Naive thymus-derived CD4-positive, alpha-beta T cell (primary cell): ENCODE results near the gene DCTPP1. TPM values are rescaled to one million over a fixed set of nuclear protein-coding genes. Genes with fewer than 3 reads are reported as not detected.

Experiments
- ATAC-seq: fragments of 150-1000 bp; cut with Tn5 transposase; 2 replicates; pipeline ENCODE4 v1.10.0; 2021; ENCODE audit warnings: mild to moderate bottlenecking, moderate library complexity
- CTCF ChIA-PET: fragments of 350-600 bp; sonication (Branson Sonifier 250); formaldehyde crosslinking; loops from one replicate; lab custom pipeline; 2021; ENCODE audit warnings: antibody characterized with exemption; lab: Charles Lee
- POLR2A ChIA-PET: fragments of 350-600 bp; sonication (Branson Sonifier 250); formaldehyde crosslinking; loops from one replicate; lab custom pipeline; 2021; ENCODE audit warnings: antibody characterized with exemption, inconsistent platforms; lab: Charles Lee
- DNase-seq, 9 donors: peaks; one replicate each; pipeline versions ENCODE4 v3.0.0 to v3.0.0-alpha.2; 2020 to 2022; ENCODE audit warnings: mixed read lengths in 1 of 9
- H3K27ac ChIP-seq: one replicate; pipeline ENCODE4 v1.7.0; 2013; ENCODE audit warnings: mild to moderate bottlenecking, low read depth, low read length, moderate library complexity
- H3K27me3 ChIP-seq, 2 donors: one replicate each; pipeline ENCODE4 v1.7.0; 2013; ENCODE audit warnings: low read length in 2 of 2, mild to moderate bottlenecking in 2 of 2, moderate library complexity in 2 of 2; ENCODE audit not compliant: control insufficient read depth in 2 of 2, insufficient read depth in 2 of 2
- H3K36me3 ChIP-seq, 3 experiments: 1 replicate in 2 of 3; 2 replicates in 1 of 3; pipeline ENCODE4 v1.7.0; 2013; ENCODE audit warnings: low read length in 3 of 3, mild to moderate bottlenecking in 3 of 3, moderate library complexity in 1 of 3; ENCODE audit not compliant: insufficient read depth in 3 of 3, control insufficient read depth in 2 of 3
- H3K4me1 ChIP-seq, 2 donors: one replicate each; pipeline ENCODE4 v1.7.0; 2013; ENCODE audit warnings: low read length in 2 of 2, mild to moderate bottlenecking in 2 of 2, moderate library complexity in 1 of 2; ENCODE audit not compliant: control insufficient read depth in 2 of 2, insufficient read depth in 2 of 2
- H3K4me3 ChIP-seq: 2 replicates; pipeline ENCODE4 v1.7.0; 2013; ENCODE audit warnings: mild to moderate bottlenecking, low read length
- H3K9me3 ChIP-seq, 3 experiments: 1 replicate in 2 of 3; 2 replicates in 1 of 3; pipeline ENCODE4 v1.7.0; 2013; ENCODE audit warnings: low read length in 3 of 3; ENCODE audit not compliant: control insufficient read depth in 2 of 3
- H3K27ac Mint-ChIP-seq, 9 donors: one replicate each; pipeline ENCODE4 v1.8.0; 2020 to 2022; ENCODE audit warnings: mixed read lengths in 9 of 9, mild to moderate bottlenecking in 8 of 9, moderate library complexity in 5 of 9, inconsistent platforms in 2 of 9
- H3K27me3 Mint-ChIP-seq, 5 donors: one replicate each; pipeline ENCODE4 v1.8.0; 2021 to 2022; ENCODE audit warnings: mixed read lengths in 5 of 5, mild to moderate bottlenecking in 1 of 5
- H3K36me3 Mint-ChIP-seq, 5 donors: one replicate each; pipeline ENCODE4 v1.8.0; 2020 to 2022; ENCODE audit warnings: mixed read lengths in 5 of 5, mild to moderate bottlenecking in 3 of 5, inconsistent platforms in 1 of 5
- H3K4me1 Mint-ChIP-seq, 7 donors: one replicate each; pipeline ENCODE4 v1.8.0; 2020 to 2022; ENCODE audit warnings: mixed read lengths in 7 of 7, mild to moderate bottlenecking in 3 of 7, inconsistent platforms in 1 of 7
- H3K4me3 Mint-ChIP-seq, 10 donors: one replicate each; pipeline ENCODE4 v1.8.0; 2020 to 2022; ENCODE audit warnings: mild to moderate bottlenecking in 10 of 10, mixed read lengths in 10 of 10, moderate library complexity in 6 of 10, inconsistent platforms in 2 of 10
- H3K9me3 Mint-ChIP-seq, 11 donors: one replicate each; pipeline ENCODE4 v1.8.0; 2020 to 2022; ENCODE audit warnings: mixed read lengths in 11 of 11, mild to moderate bottlenecking in 4 of 11, inconsistent platforms in 1 of 11, moderate library complexity in 1 of 11
- intact Hi-C, 2 donors: fragments of 100-400 bp; cut with micrococcal nuclease; formaldehyde crosslinking; loops; one replicate each; pipeline ENCODE4 v1.15.1; 2023
- polyA plus RNA-seq, 2 donors: library from polyadenylated mRNA; unstranded; fragments of 300-500 nt; fragmentation: Illumina TruSeq; gene quantifications; one replicate each; pipeline ENCODE4 v1.2.3, GENCODE V29; 2021
- total RNA-seq, 6 experiments: library from RNA in 5 of 6; stranded (reverse) in 5 of 6; gene quantifications; 1 replicate in 5 of 6; 2 replicates in 1 of 6; pipeline ENCODE4 v1.2.3 and lab custom pipeline; 2021 to 2026

Gene DCTPP1
- total and polyA plus RNA-seq, 7 experiments from 2014 or later = 11.6 to 81.1 (median 15.6) TPM

DNA sequence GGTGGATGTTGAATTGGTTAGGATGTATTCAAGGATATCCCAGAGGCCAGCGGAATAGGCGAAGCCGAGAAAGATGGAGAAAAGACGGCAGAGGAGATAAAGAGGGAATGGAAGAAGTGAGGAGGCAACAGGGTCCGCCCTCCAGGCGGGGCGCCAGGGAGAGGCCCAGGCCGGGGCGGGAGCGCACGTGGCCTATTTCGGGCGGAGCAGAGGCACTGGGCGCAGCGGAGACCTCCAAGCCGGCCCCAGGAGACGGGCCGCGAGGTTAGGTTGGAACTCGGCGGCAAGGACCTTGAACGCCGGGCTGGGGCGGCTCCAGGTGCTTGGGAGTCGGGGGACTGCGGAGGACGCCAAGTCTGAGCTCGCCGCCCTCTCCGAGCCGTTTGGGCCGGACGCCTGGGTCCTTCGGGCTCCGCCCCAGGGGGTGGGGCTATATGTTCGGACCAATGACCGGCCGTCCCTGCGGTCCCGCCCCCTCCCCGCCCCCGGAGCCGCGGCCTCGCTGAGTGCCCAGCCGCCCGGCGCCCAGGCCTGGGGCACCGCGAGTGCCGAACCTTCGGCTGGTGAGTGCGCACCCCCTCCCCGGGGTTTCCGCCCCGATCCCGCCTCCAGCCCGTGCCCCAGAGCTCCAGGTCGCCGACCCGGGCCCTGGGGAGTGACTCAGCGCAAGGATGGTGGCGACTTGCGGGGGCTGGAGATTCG, 22.6 kb downstream of the DCTPP1 start, which contains the start of gene ZNF771:
ZNF771 (plus strand) TSS at position 505 of the 702 bp plus-strand sequence. CDS start 448 bp downstream, outside the sequence.
- no peaks in the 10 kb centered on the region for H3K27me3 ChIP-seq
- Mint-ChIP-seq H3K4me1 (peaks cover 21 to 31% (median 27%) of the 10 kb centered on the region in 7 donors), H3K36me3 (peaks cover 0 to 5% (median 4%) of the 10 kb centered on the region in 5 donors), H3K9me3 (peaks cover 0 to 5% (median 0%) of the 10 kb centered on the region in 11 donors), H3K27me3 (peaks cover 0 to 4% (median 0%) of the 10 kb centered on the region in 5 donors), H3K27ac (peak within 1 kb of the TSS; percentile 83 to 97 (median 95)), H3K4me3 (peak within 1 kb of the TSS; percentile 87 to 100 (median 97))
- H3K27ac ChIP-seq = peak within 1 kb of the TSS; percentile 74
- DNase-seq (peak; percentile 66 to 93 (median 69)), ATAC-seq (peak; percentile 93)
- POLR2A ChIA-PET = interaction anchor here (0.5 to 9.0 kb wide), 22 partner anchors 9 to 340 kb away, joined by 3 to 156 read pairs (median 4); partner anchors contain the start of genes CD2BP2, DCTPP1, SEPTIN1 and TBC1D10B
- H3K9me3 ChIP-seq = no peaks in the 10 kb centered on the region
- peaks cover 0 to 12% of the 10 kb centered on the region in 2 donors for H3K4me1 ChIP-seq
- peak within 1 kb of the TSS; percentile 85 for H3K4me3 ChIP-seq
- intact Hi-C loops = loop anchor here (1.0 to 10.0 kb wide), 13 partner anchors 10 to 432 kb away; partner anchors contain the start of genes MAPK3 (in 2 of the 2), SEPTIN1 (in 2 of the 2), ZNF48 (in 2 of the 2) and ALDOA (in 1 of the 2)
- CTCF ChIA-PET = interaction anchor here (0.7 to 2.7 kb wide), 10 partner anchors 9 to 495 kb away, joined by 3 to 11 read pairs (median 4); partner anchors contain the start of genes DCTPP1, SEPTIN1, TBC1D10B and ZNF48
- H3K36me3 ChIP-seq = peaks cover 0 to 10% (median 0%) of the 10 kb centered on the region in 3 experiments

DNA sequence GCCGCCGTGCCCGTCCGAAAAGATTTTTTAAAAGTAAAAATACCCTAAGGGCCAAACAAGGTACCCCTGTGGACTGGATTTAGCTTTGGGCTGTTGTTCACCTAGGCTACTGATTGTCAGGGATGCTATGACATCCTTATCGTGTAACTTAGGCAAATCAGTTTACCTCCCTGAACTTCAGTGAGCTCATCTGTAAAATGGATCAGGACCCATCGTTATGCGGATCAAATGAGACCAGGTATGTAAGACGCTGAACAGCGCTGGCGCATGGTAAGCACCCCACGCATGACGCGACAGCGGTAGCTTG, 23.1 kb downstream of the DCTPP1 start:
- Histone ChIP-seq H3K9me3 (no peaks in the 10 kb centered on the region), H3K36me3 (peaks cover 0 to 5% (median 0%) of the 10 kb centered on the region in 3 experiments), H3K4me1 (peaks cover 0 to 12% of the 10 kb centered on the region in 2 donors), H3K4me3 (peak overlapping the region; percentile 85), H3K27ac (peak overlapping the region; percentile 74), H3K27me3 (no peaks in the 10 kb centered on the region)
- Mint-ChIP-seq H3K9me3 (peaks cover 0 to 5% (median 0%) of the 10 kb centered on the region in 11 donors), H3K36me3 (peaks cover 0 to 2% (median 0%) of the 10 kb centered on the region in 5 donors), H3K27ac (peak overlapping the region; percentile 83 to 97 (median 95)), H3K27me3 (peaks cover 0 to 4% (median 0%) of the 10 kb centered on the region in 5 donors), H3K4me1 (peaks cover 21 to 28% (median 24%) of the 10 kb centered on the region in 7 donors), H3K4me3 (peak overlapping the region; percentile 87 to 100 (median 97))
- POLR2A ChIA-PET = interaction anchor here (0.5 to 9.0 kb wide), 19 partner anchors 9 to 340 kb away, joined by 3 to 156 read pairs (median 4); partner anchors contain the start of genes CD2BP2, DCTPP1, SEPTIN1 and TBC1D10B
- DNase-seq (no peak), ATAC-seq (peak; percentile 20)
- intact Hi-C loops = loop anchor here (1.0 to 10.0 kb wide), 13 partner anchors 11 to 432 kb away; partner anchors contain the start of genes MAPK3 (in 2 of the 2), SEPTIN1 (in 2 of the 2), ZNF48 (in 2 of the 2) and ALDOA (in 1 of the 2)
- CTCF ChIA-PET = interaction anchor here (0.7 to 2.7 kb wide), 7 partner anchors 9 to 495 kb away, joined by 3 to 11 read pairs (median 4); partner anchors contain the start of genes DCTPP1, SEPTIN1 and TBC1D10B

DNA sequence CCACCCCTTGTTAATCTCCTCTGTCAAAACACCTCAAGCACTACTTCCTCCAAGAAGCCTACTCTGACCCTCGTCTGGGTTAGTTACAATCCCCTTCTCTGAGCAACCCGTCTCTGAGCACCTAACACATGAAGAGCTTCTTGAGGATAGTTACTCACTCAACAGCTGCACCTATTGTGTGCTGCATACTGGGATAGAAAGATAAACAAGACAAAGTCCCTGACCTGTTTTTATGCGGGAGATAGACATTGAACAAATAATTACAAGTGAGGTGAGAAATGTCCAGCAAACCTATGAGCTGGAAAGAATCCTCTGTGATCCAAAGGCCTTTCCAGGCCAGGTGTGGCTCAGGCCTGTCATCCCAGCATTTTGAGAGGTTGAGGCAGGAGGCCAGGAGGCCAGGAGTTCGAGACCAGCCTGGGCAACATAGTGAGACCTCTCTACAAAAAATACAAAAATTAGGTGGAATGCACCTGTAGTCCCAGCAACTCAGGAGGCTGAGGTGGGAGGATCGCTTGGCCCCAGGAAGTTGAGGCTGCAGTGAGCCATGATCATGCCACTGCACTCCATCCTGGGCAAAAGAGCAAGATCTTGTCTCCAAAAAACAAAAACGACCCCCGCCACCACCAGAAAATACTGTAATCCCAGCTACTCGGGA, 27.9 kb downstream of the DCTPP1 start:
- H3K36me3 Mint-ChIP-seq = peaks cover 0 to 5% (median 3%) of the 10 kb centered on the region in 5 donors
- ChIA-PET CTCF (interaction anchor here (0.6 to 1.2 kb wide), 3 partner anchors 10 to 389 kb away, joined by 3 to 6 read pairs (median 3); no protein-coding TSS in a partner anchor), POLR2A (interaction anchor here (0.6 to 14.0 kb wide), 5 partner anchors 13 to 464 kb away, joined by 3 to 254 read pairs (median 5); partner anchors contain the start of gene SEPTIN1)
- DNase-seq (no peak), ATAC-seq (no peak)
- no peak overlapping the region for H3K27ac ChIP-seq
- H3K4me1 Mint-ChIP-seq = peaks cover 16 to 30% (median 27%) of the 10 kb centered on the region in 7 donors
- H3K9me3 Mint-ChIP-seq = peaks cover 0 to 4% (median 0%) of the 10 kb centered on the region in 11 donors
- H3K27ac Mint-ChIP-seq = peak overlapping the region in 3 of 9 donors; percentile 46 to 85 (median 59)
- no peaks in the 10 kb centered on the region for H3K27me3 ChIP-seq
- H3K27me3 Mint-ChIP-seq = peaks cover 0 to 4% (median 0%) of the 10 kb centered on the region in 5 donors
- H3K4me1 ChIP-seq = peaks cover 6 to 10% of the 10 kb centered on the region in 2 donors
- peaks cover 0 to 18% (median 0%) of the 10 kb centered on the region in 3 experiments for H3K36me3 ChIP-seq
- intact Hi-C loops = loop anchor here (10.0 kb wide), 3 partner anchors 307 to 427 kb away; partner anchors contain the start of genes ALDOA (in 1 of the 2), TAOK2 (in 1 of the 2), TBX6 (in 1 of the 2) and YPEL3 (in 1 of the 2)
- H3K9me3 ChIP-seq = no peaks in the 10 kb centered on the region
- peak overlapping the region; percentile 54 to 93 (median 88) for H3K4me3 Mint-ChIP-seq
- no peak overlapping the region for H3K4me3 ChIP-seq

DNA sequence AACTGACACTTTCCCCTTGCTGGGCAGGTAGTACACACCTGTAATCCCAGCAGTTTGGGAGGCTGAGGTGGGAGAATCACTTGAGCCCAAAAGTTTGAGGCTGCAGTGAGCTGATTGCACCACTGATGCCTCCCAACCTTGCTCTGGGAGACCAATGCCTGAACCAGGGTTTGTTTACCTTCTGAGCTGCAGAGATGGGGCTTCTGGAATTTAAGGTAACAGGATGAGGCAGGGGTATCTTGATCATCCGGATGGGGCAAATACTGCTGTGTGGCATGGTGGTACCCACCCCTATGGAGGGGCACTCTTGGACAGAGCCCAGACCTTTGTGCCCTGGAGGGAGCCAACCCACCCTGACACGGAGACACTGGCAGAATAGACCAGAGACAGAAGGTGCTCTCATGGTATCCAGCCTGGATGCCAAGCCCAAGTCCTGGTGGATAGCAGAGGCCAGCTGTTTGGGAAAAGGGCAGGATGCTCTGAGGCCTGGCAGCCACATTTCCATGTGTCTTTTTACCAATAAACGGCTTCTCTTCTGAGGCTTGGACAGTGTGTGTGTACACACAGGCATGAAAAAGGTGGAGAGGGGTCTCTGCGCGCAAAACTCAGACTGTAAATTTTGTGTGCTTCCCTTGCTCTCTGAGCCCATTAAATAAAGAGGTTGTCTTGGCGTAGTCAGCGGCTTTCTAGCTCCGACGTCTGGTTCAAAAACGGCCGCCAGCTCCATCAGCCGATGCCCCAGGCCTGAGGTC, 30.2 kb downstream of the DCTPP1 start:
- intact Hi-C loops = loop anchor here (10.0 kb wide), 3 partner anchors 305 to 425 kb away; partner anchors contain the start of genes ALDOA (in 1 of the 2), TAOK2 (in 1 of the 2), TBX6 (in 1 of the 2) and YPEL3 (in 1 of the 2)
- DNase-seq (no peak), ATAC-seq (no peak)
- Mint-ChIP-seq H3K27me3 (no peaks in the 10 kb centered on the region), H3K4me3 (peak overlapping the region; percentile 72 to 93 (median 90)), H3K9me3 (no peaks in the 10 kb centered on the region), H3K4me1 (peaks cover 27 to 41% (median 37%) of the 10 kb centered on the region in 7 donors), H3K27ac (peak overlapping the region in 8 of 9 donors; percentile 73 to 91 (median 84)), H3K36me3 (peaks cover 0 to 7% (median 4%) of the 10 kb centered on the region in 5 donors)
- POLR2A ChIA-PET = interaction anchor here (0.6 to 14.0 kb wide), 6 partner anchors 10 to 256 kb away, joined by 3 to 254 read pairs (median 4); partner anchors contain the start of gene SEPTIN1
- Histone ChIP-seq H3K4me1 (peaks cover 11 to 18% of the 10 kb centered on the region in 2 donors), H3K27ac (peak overlapping the region; percentile 70), H3K9me3 (no peaks in the 10 kb centered on the region), H3K27me3 (no peaks in the 10 kb centered on the region), H3K4me3 (peak overlapping the region; percentile 74), H3K36me3 (peaks cover 0 to 18% (median 0%) of the 10 kb centered on the region in 3 experiments)
- CTCF ChIA-PET = interaction anchor here (0.9 to 2.1 kb wide), 2 partner anchors 10 to 29 kb away, joined by 4 read pairs; no protein-coding TSS in a partner anchor

DNA sequence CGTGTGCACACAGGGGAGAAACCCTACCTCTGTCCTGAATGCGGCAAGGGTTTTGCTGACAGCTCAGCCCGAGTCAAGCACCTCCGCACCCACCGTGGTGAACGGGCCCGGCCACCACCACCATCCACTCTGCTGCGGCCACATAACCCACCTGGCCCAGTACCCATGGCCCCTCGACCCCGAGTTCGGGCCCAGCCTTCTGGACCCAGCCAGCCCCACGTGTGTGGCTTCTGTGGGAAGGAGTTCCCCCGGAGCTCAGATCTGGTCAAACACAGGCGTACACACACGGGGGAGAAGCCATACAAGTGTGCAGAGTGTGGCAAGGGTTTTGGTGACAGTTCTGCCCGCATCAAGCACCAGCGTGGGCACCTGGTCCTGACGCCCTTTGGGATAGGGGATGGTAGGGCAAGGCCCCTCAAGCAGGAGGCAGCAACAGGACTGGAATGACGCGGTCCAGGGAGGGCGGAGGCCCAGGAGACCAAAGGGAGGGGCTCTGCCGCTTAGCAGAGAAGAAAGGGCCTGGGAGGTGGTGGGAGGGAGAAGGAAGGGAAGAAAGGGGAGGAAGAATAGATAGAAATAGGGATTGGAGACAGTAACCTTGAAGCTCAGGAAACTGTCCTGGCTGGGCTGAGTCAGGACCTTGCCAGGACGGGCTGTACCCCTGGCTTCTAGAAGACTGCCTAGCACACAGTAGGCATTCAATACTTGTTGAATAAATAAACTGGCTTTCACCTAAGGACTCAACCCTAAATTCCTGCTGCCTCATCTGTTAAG, 31.0 kb downstream of the DCTPP1 start:
- Histone ChIP-seq H3K27me3 (no peaks in the 10 kb centered on the region), H3K4me1 (peaks cover 14 to 22% of the 10 kb centered on the region in 2 donors), H3K36me3 (peaks cover 0 to 18% (median 0%) of the 10 kb centered on the region in 3 experiments), H3K4me3 (no peak overlapping the region), H3K27ac (peak overlapping the region; percentile 70), H3K9me3 (no peaks in the 10 kb centered on the region)
- POLR2A ChIA-PET = interaction anchor here (0.7 to 14.0 kb wide), 7 partner anchors 9 to 257 kb away, joined by 3 to 254 read pairs (median 5); partner anchors contain the start of genes SEPTIN1 and ZNF771
- CTCF ChIA-PET = interaction anchor here (0.9 to 1.1 kb wide), 2 partner anchors 8 to 11 kb away, joined by 3 to 4 read pairs; no protein-coding TSS in a partner anchor
- no peaks in the 10 kb centered on the region for H3K27me3 Mint-ChIP-seq
- peaks cover 32 to 46% (median 41%) of the 10 kb centered on the region in 7 donors for H3K4me1 Mint-ChIP-seq
- H3K36me3 Mint-ChIP-seq = peaks cover 0 to 7% (median 4%) of the 10 kb centered on the region in 5 donors
- H3K9me3 Mint-ChIP-seq = no peaks in the 10 kb centered on the region
- intact Hi-C loops = no loop called here
- H3K27ac Mint-ChIP-seq = peak overlapping the region in 4 of 9 donors; percentile 17 to 85 (median 46)
- ATAC-seq (no peak), DNase-seq (no peak)
- peak overlapping the region in 9 of 10 donors; percentile 47 to 92 (median 86) for H3K4me3 Mint-ChIP-seq
